ENCODE data around the gene CAMTA1.

The CAMTA1 gene

GRCh38 chr1:7495962-7496361, 710.7 kb downstream of the CAMTA1 start:
- DNase-seq = no peak

GRCh38 chr1:7497107-7497637, 711.9 kb downstream of the CAMTA1 start:
- no peak for DNase-seq

- DNase-seq = no peak
Observed at GRCh38 chr1:7500381-7501083, 715.3 kb downstream of the CAMTA1 start.

- DNase-seq = no peak
Observed at GRCh38 chr1:7501084-7501491, 715.8 kb downstream of the CAMTA1 start.

- no peak for DNase-seq
Observed at GRCh38 chr1:7501723-7502603, 716.7 kb downstream of the CAMTA1 start.

- DNase-seq = no peak
Observed at GRCh38 chr1:7503691-7504437, 718.6 kb downstream of the CAMTA1 start.

- DNase-seq = no peak
Observed at GRCh38 chr1:7504438-7504720, 719.1 kb downstream of the CAMTA1 start.

- no peak for DNase-seq
Observed at GRCh38 chr1:7505094-7505770, 720.0 kb downstream of the CAMTA1 start.

GRCh38 chr1:7505771-7506453, 720.7 kb downstream of the CAMTA1 start:
- no peak for DNase-seq

- no peak for DNase-seq
Observed at GRCh38 chr1:7506454-7507284, 721.4 kb downstream of the CAMTA1 start.

- DNase-seq = no peak
Observed at GRCh38 chr1:7507285-7508019, 722.2 kb downstream of the CAMTA1 start.

GRCh38 chr1:7508052-7508933, 723.0 kb downstream of the CAMTA1 start:
- no peak for DNase-seq

GRCh38 chr1:7508934-7509519, 723.8 kb downstream of the CAMTA1 start:
- DNase-seq = no peak

GRCh38 chr1:7509598-7509997, 724.3 kb downstream of the CAMTA1 start:
- DNase-seq = no peak

- no peak for DNase-seq
Observed at GRCh38 chr1:7510389-7510931, 725.2 kb downstream of the CAMTA1 start.

GRCh38 chr1:7511381-7511780, 726.1 kb downstream of the CAMTA1 start:
- DNase-seq = no peak

- DNase-seq = no peak
Observed at GRCh38 chr1:7513081-7513480, 727.8 kb downstream of the CAMTA1 start.

GRCh38 chr1:7515175-7515574, 729.9 kb downstream of the CAMTA1 start:
- DNase-seq = no peak

- DNase-seq = no peak
Observed at GRCh38 chr1:7515904-7516303, 730.6 kb downstream of the CAMTA1 start.
